OCI-LY1 (cell line): ENCODE measurements around the gene MTF1.

Experiments used
- CTCF ChIP-seq: fragments of 200-600 bp; sonication (generic), shearing (Covaris generic); IDR thresholded peaks from 2 replicates; pipeline ENCODE4 v1.5.1; 2017; ENCODE audit warnings: mild to moderate bottlenecking, antibody characterized with exemption, low read length, moderate library complexity, mixed read lengths
- EZH2 ChIP-seq: fragments of 200-600 bp; sonication (generic), shearing (Covaris generic); IDR thresholded peaks from 2 replicates; pipeline ENCODE4 v1.8.0; 2017; ENCODE audit warnings: borderline replicate concordance, mixed run types, mild to moderate bottlenecking, antibody characterized with exemption, low read length, moderate library complexity, mixed read lengths

- TF ChIP-seq EZH2 (no peak), CTCF (no peak)
Measured at GRCh38 chr1:37782491-37782890, 76.9 kb downstream of the MTF1 start.
